Thoracic aorta (tissue), 2 donors: ENCODE measurements around the gene VPS18. TPM values are rescaled to one million over a fixed set of nuclear protein-coding genes. Genes with fewer than 3 reads are reported as not detected.
A peak's percentile ranks its signal among the peaks of the same experiment; 100 is the strongest.

Source experiments
- ATAC-seq: fragments of 150-250 bp; one replicate; pipeline ENCODE4 v1.8.0; 2017; ENCODE audit warnings: low read depth; ENCODE audit not compliant: insufficient number of reproducible peaks, low FRiP score
- DNase-seq: peaks from one replicate; pipeline ENCODE4 v3.0.0-alpha.2; 2020; ENCODE audit warnings: low spot score
- H3K27ac ChIP-seq, 2 donors: fragments of 200-600 bp; sonication (generic); 1 replicate in 1 of 2; 2 replicates in 1 of 2; pipeline ENCODE4 v1.5.1; 2016; ENCODE audit warnings: mild to moderate bottlenecking in 2 of 2, moderate library complexity in 2 of 2
- H3K27me3 ChIP-seq: fragments of 200-600 bp; sonication (generic); replicated peaks from 2 replicates; pipeline ENCODE4 v1.6.0; 2016; ENCODE audit warnings: mild to moderate bottlenecking; ENCODE audit not compliant: insufficient read depth
- H3K36me3 ChIP-seq: fragments of 200-600 bp; sonication (generic); one replicate; pipeline ENCODE4 v1.5.1; 2016
- H3K4me1 ChIP-seq, 2 donors: fragments of 200-600 bp; sonication (generic); 1 replicate in 1 of 2; 2 replicates in 1 of 2; pipeline versions ENCODE4 v1.5.1 to v1.6.0; 2016; ENCODE audit warnings: low read depth in 2 of 2, mild to moderate bottlenecking in 1 of 2; ENCODE audit not compliant: control insufficient read depth in 1 of 2
- H3K4me3 ChIP-seq: fragments of 200-600 bp; sonication (generic); 2 replicates; pipeline ENCODE4 v1.5.1; 2016; ENCODE audit warnings: mild to moderate bottlenecking
- H3K9me3 ChIP-seq: fragments of 200-600 bp; sonication (generic); 2 replicates; pipeline ENCODE4 v1.5.1; 2016
- total RNA-seq, 2 donors: library from RNA; depleted of rRNA; stranded (reverse); fragments of >200 nt; gene quantifications; one replicate each; pipeline versions ENCODE4 v1.1.0 to v1.2.3, GENCODE V29; 2016
- TF ChIP-seq, protein P1 (sequence below): fragments of 200-600 bp; sonication (generic); IDR thresholded peaks from one replicate; pipeline ENCODE4 v1.5.1; 2019; ENCODE audit warnings: antibody characterized with exemption

VPS18 gene
- total RNA-seq, 2 donors from 2014 or later: 26.0 to 37.9 TPM

GRCh38 chr15:40944510-40945296, 50.5 kb downstream of the VPS18 start:
- TF ChIP-seq, protein P1, sequence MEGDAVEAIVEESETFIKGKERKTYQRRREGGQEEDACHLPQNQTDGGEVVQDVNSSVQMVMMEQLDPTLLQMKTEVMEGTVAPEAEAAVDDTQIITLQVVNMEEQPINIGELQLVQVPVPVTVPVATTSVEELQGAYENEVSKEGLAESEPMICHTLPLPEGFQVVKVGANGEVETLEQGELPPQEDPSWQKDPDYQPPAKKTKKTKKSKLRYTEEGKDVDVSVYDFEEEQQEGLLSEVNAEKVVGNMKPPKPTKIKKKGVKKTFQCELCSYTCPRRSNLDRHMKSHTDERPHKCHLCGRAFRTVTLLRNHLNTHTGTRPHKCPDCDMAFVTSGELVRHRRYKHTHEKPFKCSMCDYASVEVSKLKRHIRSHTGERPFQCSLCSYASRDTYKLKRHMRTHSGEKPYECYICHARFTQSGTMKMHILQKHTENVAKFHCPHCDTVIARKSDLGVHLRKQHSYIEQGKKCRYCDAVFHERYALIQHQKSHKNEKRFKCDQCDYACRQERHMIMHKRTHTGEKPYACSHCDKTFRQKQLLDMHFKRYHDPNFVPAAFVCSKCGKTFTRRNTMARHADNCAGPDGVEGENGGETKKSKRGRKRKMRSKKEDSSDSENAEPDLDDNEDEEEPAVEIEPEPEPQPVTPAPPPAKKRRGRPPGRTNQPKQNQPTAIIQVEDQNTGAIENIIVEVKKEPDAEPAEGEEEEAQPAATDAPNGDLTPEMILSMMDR: no peak

GRCh38 chr15:40948706-40949473, 54.6 kb downstream of the VPS18 start:
- H3K9me3 ChIP-seq: no peaks in the 10 kb centered on the region
- H3K36me3 ChIP-seq: no peaks in the 10 kb centered on the region
- no peak for ATAC-seq
- TF ChIP-seq, protein P1: no peak
- DNase-seq: no peak
- H3K27me3 ChIP-seq: no peaks in the 10 kb centered on the region
- no peak overlapping the region for H3K27ac ChIP-seq
- H3K4me3 ChIP-seq: no peak overlapping the region
- peaks cover 0 to 12% of the 10 kb centered on the region in 2 donors for H3K4me1 ChIP-seq

More at GRCh38 chr15:40944510-40945296, 50.5 kb downstream of the VPS18 start:
- H3K27ac ChIP-seq: no peak overlapping the region
- DNase-seq: no peak
- no peak overlapping the region for H3K4me3 ChIP-seq
- peaks cover 14 to 28% of the 10 kb centered on the region in 2 donors for H3K4me1 ChIP-seq
- H3K36me3 ChIP-seq: no peaks in the 10 kb centered on the region
- H3K9me3 ChIP-seq: no peaks in the 10 kb centered on the region
- no peak for ATAC-seq
- H3K27me3 ChIP-seq: no peaks in the 10 kb centered on the region

DNA sequence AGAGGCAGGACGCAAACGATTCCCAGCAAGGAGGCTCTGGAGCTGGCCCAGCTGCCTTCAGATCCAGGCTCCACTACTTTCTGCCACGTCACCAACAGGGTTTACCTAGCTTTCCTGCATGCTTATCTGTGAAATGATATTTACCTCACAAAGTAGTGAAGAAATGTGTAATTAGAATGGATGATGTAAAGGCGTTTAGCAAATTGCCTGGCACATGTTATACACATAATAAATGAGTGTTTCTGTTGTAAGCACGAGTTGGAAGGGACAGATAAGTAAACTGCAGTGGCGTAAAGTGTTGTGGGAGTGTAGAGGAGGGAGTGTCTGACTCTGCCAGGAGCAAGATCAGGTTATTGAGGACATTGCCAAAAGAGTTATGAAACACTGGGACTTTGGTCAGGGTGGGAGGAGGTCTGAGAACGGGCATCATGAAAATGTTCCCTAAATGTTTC, 55.5 kb downstream of the VPS18 start:
- H3K27me3 ChIP-seq: no peaks in the 10 kb centered on the region
- no peak overlapping the region for H3K4me3 ChIP-seq
- ATAC-seq (no peak), DNase-seq (no peak)
- TF ChIP-seq, protein P1: no peak
- H3K4me1 ChIP-seq: peaks cover 0 to 21% of the 10 kb centered on the region in 2 donors
- H3K36me3 ChIP-seq: no peaks in the 10 kb centered on the region
- H3K27ac ChIP-seq: no peak overlapping the region
- no peaks in the 10 kb centered on the region for H3K9me3 ChIP-seq

DNA sequence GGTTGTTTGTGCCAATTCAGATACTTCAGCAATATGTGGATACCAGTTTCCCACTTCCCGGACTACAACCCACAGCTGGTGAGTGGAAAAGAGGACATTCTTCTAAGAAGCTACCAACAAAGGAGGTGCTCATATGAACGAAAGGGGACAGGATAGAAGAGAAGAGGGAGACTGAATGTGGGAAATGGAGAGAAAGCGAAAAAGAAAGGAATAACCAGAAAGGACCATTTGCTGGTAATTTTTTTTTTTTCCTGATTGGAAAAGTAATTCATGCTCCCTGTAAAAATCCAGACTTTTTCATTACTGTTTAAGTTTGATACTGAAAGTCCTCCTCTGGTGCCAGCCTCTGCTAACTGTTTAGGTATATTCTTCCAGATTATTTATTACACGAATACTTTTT, 57.5 kb downstream of the VPS18 start:
- no peaks in the 10 kb centered on the region for H3K9me3 ChIP-seq
- H3K4me1 ChIP-seq: peaks cover 8 to 40% of the 10 kb centered on the region in 2 donors
- no peaks in the 10 kb centered on the region for H3K27me3 ChIP-seq
- ATAC-seq (no peak), DNase-seq (no peak)
- no peak overlapping the region for H3K4me3 ChIP-seq
- H3K27ac ChIP-seq: no peak overlapping the region
- TF ChIP-seq, protein P1: no peak
- no peaks in the 10 kb centered on the region for H3K36me3 ChIP-seq

DNA sequence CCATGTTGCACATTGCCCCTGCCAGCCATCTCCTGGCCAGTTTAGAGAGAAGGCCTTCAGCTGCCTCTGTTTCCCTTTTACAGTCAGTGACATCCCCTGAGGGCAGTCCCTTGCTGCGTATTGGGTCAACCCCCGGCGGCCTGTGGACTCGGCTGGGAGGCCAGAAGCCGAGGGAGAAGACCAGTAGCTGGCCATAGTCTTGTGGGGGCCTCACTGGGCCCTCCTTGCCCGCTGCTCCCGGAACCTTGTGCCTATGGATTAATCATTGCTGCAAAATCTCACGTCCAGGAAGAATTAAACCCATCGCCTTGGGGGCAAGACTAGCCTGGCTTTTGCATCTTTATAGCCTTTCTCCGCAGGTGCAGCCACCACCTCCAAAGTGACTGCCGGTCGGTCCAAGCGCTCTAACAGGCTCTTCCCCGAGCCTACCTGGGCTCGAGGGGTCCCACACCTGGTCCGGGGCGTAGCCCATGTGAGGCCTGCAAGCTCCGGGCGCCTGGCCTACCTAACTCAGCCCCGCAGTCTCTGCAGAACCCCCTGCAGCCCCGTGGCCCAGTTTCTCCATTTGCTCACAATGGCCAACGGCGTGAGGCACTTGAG, 58.2 kb downstream of the VPS18 start:
- ATAC-seq (no peak), DNase-seq (no peak)
- Histone ChIP-seq H3K4me3 (peak overlapping the region; percentile 91), H3K9me3 (no peaks in the 10 kb centered on the region), H3K27me3 (no peaks in the 10 kb centered on the region), H3K27ac (peak overlapping the region; percentile 82 to 91), H3K4me1 (peaks cover 15 to 47% of the 10 kb centered on the region in 2 donors), H3K36me3 (no peaks in the 10 kb centered on the region)
- TF ChIP-seq, protein P1: no peak
